K562 (cell line): ENCODE measurements around the gene BLM. TPM values are rescaled to one million over a fixed set of nuclear protein-coding genes. Genes with fewer than 3 reads are reported as not detected.

Source experiments
- ATAC-seq: fragments of 200-7000 bp; cut with Tn5 transposase; 3 replicates; pipeline ENCODE4 v1.9.1; 2020; ENCODE audit warnings: moderate library complexity
- BruUV-seq: library from RNA; stranded (reverse); fragments of 400-500 nt; replicated peaks from 2 replicates; lab custom pipeline; 2021; lab: Mats Ljungman, UMichigan
- CTCF ChIA-PET: fragments of 300-600 bp; formaldehyde crosslinking; extraction: SDS; loops from one replicate; lab custom pipeline; 2021; ENCODE audit warnings: low intra/inter-chr PET ratio; lab: Yijun Ruan, JAX
- POLR2A ChIA-PET: fragments of 300-600, 350-650 bp; sonication (Branson Sonifier 250); formaldehyde crosslinking; extraction: SDS; loops from one replicate; lab custom pipeline; 2021; ENCODE audit warnings: antibody characterized with exemption, inconsistent platforms; lab: Yijun Ruan, JAX
- DNase-seq, 4 experiments: peaks; one replicate each; pipeline versions ENCODE4 v3.0.0 to v3.0.0-alpha.2; 2011 to 2018; ENCODE audit warnings: low spot score in 3 of 4, mixed read lengths in 3 of 4; ENCODE audit errors: extremely low read depth in 1 of 4
- FAIRE-seq: peaks from 2 replicates; lab custom pipeline; 2011; peaks lifted over from hg19 to GRCh38; lab: Jason Lieb, UNC
- H2AFZ ChIP-seq: 2 replicates; pipeline ENCODE4 v1.6.0; 2011; ENCODE audit warnings: low read depth, low read length, control low read depth, inconsistent platforms
- H3K27ac ChIP-seq: fragments of 200-600 bp; 3 replicates; pipeline ENCODE4 v1.8.0; 2011; ENCODE audit warnings: low read depth, mild to moderate bottlenecking, control low read depth, inconsistent platforms, low read length, moderate library complexity, mixed read lengths; ENCODE audit errors: extremely low read depth
- H3K27me3 ChIP-seq, 2 experiments: fragments of 300-600 bp in 1 of 2; 2 replicates in 1 of 2; 3 replicates in 1 of 2; pipeline versions ENCODE4 v1.6.0 to v1.8.0; 2011; ENCODE audit warnings: inconsistent platforms in 2 of 2, low read length in 2 of 2, mild to moderate bottlenecking in 1 of 2, mixed read lengths in 1 of 2, moderate library complexity in 1 of 2; ENCODE audit not compliant: control insufficient read depth in 2 of 2, insufficient read depth in 2 of 2
- H3K36me3 ChIP-seq: fragments of 300-600 bp; 3 replicates; pipeline ENCODE4 v1.8.0; 2011; ENCODE audit warnings: mild to moderate bottlenecking, low read length, inconsistent platforms; ENCODE audit not compliant: control insufficient read depth, insufficient read depth
- H3K4me1 ChIP-seq, 2 experiments: fragments of 200-600 bp in 1 of 2; replicated peaks in 1 of 2; 2 replicates in 1 of 2; 3 replicates in 1 of 2; pipeline versions ENCODE4 v1.5.1 to v1.8.0; 2011; ENCODE audit warnings: inconsistent platforms in 2 of 2, low read length in 2 of 2, mild to moderate bottlenecking in 1 of 2, mixed read lengths in 1 of 2, moderate library complexity in 1 of 2; ENCODE audit not compliant: control insufficient read depth in 2 of 2, insufficient read depth in 2 of 2
- H3K4me2 ChIP-seq: 2 replicates; pipeline ENCODE4 v1.6.1; 2011; ENCODE audit warnings: low read length, control low read depth, inconsistent platforms, mixed read lengths; ENCODE audit not compliant: insufficient read depth
- H3K4me3 ChIP-seq: fragments of 200-600 bp; sonication (generic), shearing (Covaris generic); 2 replicates; pipeline ENCODE4 v1.5.1; 2016; ENCODE audit warnings: control low read depth, inconsistent platforms
- H3K79me2 ChIP-seq: fragments of 200-600 bp; 3 replicates; pipeline ENCODE4 v1.8.0; 2011; ENCODE audit warnings: low read length, inconsistent platforms; ENCODE audit not compliant: control insufficient read depth, insufficient read depth
- H3K9ac ChIP-seq, 2 experiments: 2 replicates each; pipeline versions ENCODE4 v1.6.0 to v1.6.1; 2011; ENCODE audit warnings: low read depth in 2 of 2, low read length in 2 of 2, control low read depth in 1 of 2, inconsistent platforms in 1 of 2, mild to moderate bottlenecking in 1 of 2, mixed read lengths in 1 of 2; ENCODE audit not compliant: insufficient read depth in 1 of 2
- H3K9me1 ChIP-seq: one replicate; pipeline ENCODE4 v1.6.0; 2011; ENCODE audit warnings: inconsistent platforms, mild to moderate bottlenecking, low read length, moderate library complexity; ENCODE audit not compliant: control insufficient read depth, insufficient read depth
- H3K9me3 ChIP-seq: replicated peaks from 2 replicates; pipeline ENCODE4 v1.5.1; 2011; ENCODE audit warnings: low read depth, low read length, inconsistent platforms; ENCODE audit not compliant: control insufficient read depth, insufficient read depth
- H4K20me1 ChIP-seq: replicated peaks from 2 replicates; pipeline ENCODE4 v1.6.1; 2011; ENCODE audit warnings: low read length, inconsistent platforms, mixed read lengths; ENCODE audit not compliant: control insufficient read depth, insufficient read depth
- BCOR ChIP-seq: fragments of 450-650 bp; IDR thresholded peaks from 2 replicates; pipeline ENCODE4 v1.6.1; 2016
- CBX8 ChIP-seq: fragments of 200-600 bp; sonication (generic); IDR thresholded peaks from 2 replicates; pipeline ENCODE4 v1.6.1; 2012; ENCODE audit warnings: borderline replicate concordance, mixed run types, low read depth, mild to moderate bottlenecking, moderate library complexity, mixed read lengths, low read length, control low read depth, inconsistent platforms; ENCODE audit not compliant: poor library complexity, severe bottlenecking; ENCODE audit errors: extremely low read depth
- PBX2 ChIP-seq, 2 experiments: IDR thresholded peaks in 1 of 2; conservative IDR thresholded peaks in 1 of 2; 2 replicates each; pipeline ENCODE4 v1.6.1; 2016; ENCODE audit warnings: low read depth in 2 of 2, mild to moderate bottlenecking in 1 of 2, missing compliant biosample characterization in 1 of 2, missing genetic modification characterization in 1 of 2, moderate library complexity in 1 of 2
- SFPQ ChIP-seq: fragments of 200-400 bp; formaldehyde crosslinking; IDR thresholded peaks from 2 replicates; pipeline ENCODE4 v1.6.1; 2017; ENCODE audit warnings: mild to moderate bottlenecking, low read depth, low read length, moderate library complexity
- SIRT6 ChIP-seq: IDR thresholded peaks from one replicate; pipeline ENCODE4 v1.6.1; 2012; ENCODE audit warnings: low read depth, mild to moderate bottlenecking, control low read depth, inconsistent platforms, low read length, moderate library complexity
- ZNF12 ChIP-seq: sonication (generic); formaldehyde crosslinking; IDR thresholded peaks from 2 replicates; pipeline ENCODE4 v1.4.0; 2020; ENCODE audit warnings: mild to moderate bottlenecking, missing genetic modification reagents
- ZNF717 ChIP-seq: fragments of 250-450 bp; sonication (Bioruptor Pico); IDR thresholded peaks from 2 replicates; pipeline ENCODE4 v1.5.0; 2021
- ZNF740 ChIP-seq, 3 experiments: fragments of 200-800 bp in 1 of 3; sonication (Bioruptor generic) in 1 of 3; sonication (generic) in 1 of 3; formaldehyde crosslinking in 1 of 3; IDR thresholded peaks; 2 replicates each; pipeline versions ENCODE4 v1.6.1 to v1.8.0; 2016 to 2022; ENCODE audit warnings: mild to moderate bottlenecking in 2 of 3, missing compliant biosample characterization in 2 of 3, missing genetic modification characterization in 2 of 3, missing genetic modification reagents in 1 of 3
- WGBS: fragments of 100-300 bp; shearing (Covaris generic); methylation state at CpG from one replicate; pipeline ENCODE4 v1.1.6; 2016; ENCODE audit warnings: low coverage, mixed read lengths; ENCODE audit not compliant: insufficient coverage; ENCODE audit errors: missing lambda C conversion rate; 5-methylcytosine and 5-hydroxymethylcytosine counted together
- in situ Hi-C: fragments of 300-500 bp; cut with MboI; formaldehyde crosslinking; loops from 4 replicates; pipeline ENCODE4 v1.15.0; 2018; ENCODE audit warnings: inconsistent platforms, mixed read lengths
- intact Hi-C: fragments of 100-400 bp; cut with micrococcal nuclease; formaldehyde crosslinking; loops from 2 replicates; pipeline ENCODE4 v1.14.2; 2022
- polyA plus RNA-seq, 8 experiments: library from polyadenylated mRNA; depleted of rRNA in 4 of 8; stranded (reverse) in 5 of 8; unstranded in 3 of 8; fragments of >200 nt; fragmentation: Nextera tagmentation in 2 of 8; fragmentation: Illumina TruSeq in 1 of 8; extraction: Ambion mirVana in 2 of 8; extraction: Trizol in 1 of 8; gene quantifications; 2 replicates each; pipeline versions ENCODE4 v1.2.1 to v1.2.3, GENCODE V29; 2011 to 2014; ENCODE audit warnings: inconsistent platforms in 1 of 8, missing spikeins in 1 of 8
- total RNA-seq, 7 experiments: library from RNA; depleted of rRNA in 6 of 7; stranded (reverse); fragments of >200 nt in 6 of 7; fragmentation: Illumina TruSeq in 2 of 7; extraction: Trizol in 2 of 7; gene quantifications; 2 replicates each; pipeline versions ENCODE4 v1.2.1 to v1.2.3, GENCODE V29; 2011 to 2021; ENCODE audit warnings: low replicate concordance in 1 of 7
- TF ChIP-seq, protein P1 (sequence below): fragments of 250-450 bp; sonication (Bioruptor Pico); IDR thresholded peaks from 2 replicates; pipeline ENCODE4 v1.8.0; 2021; ENCODE audit warnings: borderline replicate concordance, mild to moderate bottlenecking, moderate library complexity; ENCODE audit not compliant: poor library complexity, severe bottlenecking
- TF ChIP-seq, protein P2 (sequence below): fragments of 450-650 bp; IDR thresholded peaks from 2 replicates; pipeline ENCODE4 v1.6.1; 2017; ENCODE audit warnings: mild to moderate bottlenecking, moderate library complexity

The BLM gene
- total and polyA plus RNA-seq, 9 of the 15 experiments (the other 6 are each of a cell fraction or from before 2014, with no cell fraction given) = 21.0 to 56.0 (median 43.9) TPM

DNA sequence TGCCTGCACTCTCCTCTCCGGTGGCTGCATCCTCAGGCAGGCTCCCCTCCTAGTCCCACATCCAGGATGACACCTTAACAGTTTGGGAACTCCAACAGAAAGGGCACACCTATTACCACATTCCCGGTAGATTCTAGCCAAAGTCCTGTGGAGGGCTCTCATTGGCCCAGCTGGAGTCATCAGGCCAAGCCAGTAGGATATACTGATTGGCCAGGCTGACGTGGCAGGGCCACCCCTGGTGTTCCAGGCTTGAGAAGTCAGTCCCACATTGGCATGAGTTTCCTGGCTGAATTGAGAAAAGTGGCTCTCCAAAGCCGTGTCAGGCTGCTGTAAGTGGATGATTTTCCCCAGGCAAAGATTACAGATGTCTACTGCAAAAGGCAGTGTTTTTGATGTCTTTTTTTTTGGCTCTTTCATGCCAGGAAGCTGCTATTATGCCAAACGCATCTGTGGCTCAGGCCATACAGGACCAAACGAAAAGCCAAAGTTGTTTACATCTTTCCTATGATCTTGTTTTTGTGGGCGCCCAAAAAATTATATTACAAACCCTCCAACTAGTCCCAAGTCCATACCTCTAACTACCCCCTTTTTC lies 6.6 kb upstream of the BLM start:
- ChIA-PET CTCF (no interaction called here), POLR2A (no interaction called here)
- H3K9me1 ChIP-seq = no peaks in the 10 kb centered on the region
- 42% methylated on average over 7 of the region's 7 CpGs for WGBS
- H3K9me3 ChIP-seq = no peaks in the 10 kb centered on the region
- H3K36me3 ChIP-seq = no peaks in the 10 kb centered on the region; the same call in 2 of the 3 replicates
- peak; percentile 55 for ATAC-seq
- intact Hi-C loops = no loop called here
- no peak overlapping the region for H3K4me3 ChIP-seq
- H3K79me2 ChIP-seq = no peaks in the 10 kb centered on the region
- DNase-seq = peak in 1 of 4 experiments; percentile 21
- FAIRE-seq = no peak
- in situ Hi-C loops = no loop called here
- no peaks in the 10 kb centered on the region for H3K27me3 ChIP-seq
- TF ChIP-seq, protein P1, sequence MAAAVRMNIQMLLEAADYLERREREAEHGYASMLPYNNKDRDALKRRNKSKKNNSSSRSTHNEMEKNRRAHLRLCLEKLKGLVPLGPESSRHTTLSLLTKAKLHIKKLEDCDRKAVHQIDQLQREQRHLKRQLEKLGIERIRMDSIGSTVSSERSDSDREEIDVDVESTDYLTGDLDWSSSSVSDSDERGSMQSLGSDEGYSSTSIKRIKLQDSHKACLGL = no peak
- no peak for TF ChIP-seq ZNF717 (CRISPR knock-in tag)
- TF ChIP-seq SFPQ = no peak
- no peak for TF ChIP-seq SIRT6
- no peak for TF ChIP-seq PBX2 (CRISPR knock-in tag; IDR thresholded peaks at IDR 0.05; ENCODE audit: low read depth)
- TF ChIP-seq PBX2 (tag; conservative IDR thresholded peaks at IDR 0.05; ENCODE audit: low read depth) = no peak
- no peak for TF ChIP-seq ZNF740 (CRISPR knock-in tag; IDR thresholded peaks at IDR 0.05)
- TF ChIP-seq ZNF740 (tag; IDR thresholded peaks at IDR 0.05) = no peak
- TF ChIP-seq, protein P2, sequence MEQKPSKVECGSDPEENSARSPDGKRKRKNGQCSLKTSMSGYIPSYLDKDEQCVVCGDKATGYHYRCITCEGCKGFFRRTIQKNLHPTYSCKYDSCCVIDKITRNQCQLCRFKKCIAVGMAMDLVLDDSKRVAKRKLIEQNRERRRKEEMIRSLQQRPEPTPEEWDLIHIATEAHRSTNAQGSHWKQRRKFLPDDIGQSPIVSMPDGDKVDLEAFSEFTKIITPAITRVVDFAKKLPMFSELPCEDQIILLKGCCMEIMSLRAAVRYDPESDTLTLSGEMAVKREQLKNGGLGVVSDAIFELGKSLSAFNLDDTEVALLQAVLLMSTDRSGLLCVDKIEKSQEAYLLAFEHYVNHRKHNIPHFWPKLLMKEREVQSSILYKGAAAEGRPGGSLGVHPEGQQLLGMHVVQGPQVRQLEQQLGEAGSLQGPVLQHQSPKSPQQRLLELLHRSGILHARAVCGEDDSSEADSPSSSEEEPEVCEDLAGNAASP = no peak
- TF ChIP-seq CBX8 = no peak
- no peak for TF ChIP-seq BCOR
- no peak for TF ChIP-seq ZNF12 (CRISPR knock-in tag)
- TF ChIP-seq, all 486 proteins: peak for 0
- Histone ChIP-seq H3K4me1 (peaks cover 3 to 5% of the 10 kb centered on the region in 2 experiments; a peak in 1 of 5 replicates), H2AFZ (0 out of 2 replicates have a peak overlapping the region, but pooled peaks have one; percentile 38), H3K9ac (peak overlapping the region in 1 of 2 experiments; percentile 48; a peak in 1 of 4 replicates), H3K27ac (no peak overlapping the region), H4K20me1 (no peaks in the 10 kb centered on the region), H3K4me2 (no peak overlapping the region)
- no TSS peak for BruUV-seq
